Ovary (tissue), 3 donors: Measurements from ENCODE around the gene LARGE1.

Source experiments
- EP300 ChIP-seq: sonication (generic); formaldehyde crosslinking; IDR thresholded peaks from one replicate; pipeline ENCODE4 v1.6.1; 2017; ENCODE audit warnings: antibody characterized with exemption
- TF ChIP-seq, protein P1 (sequence below), 3 donors: fragments of 450-650 bp in 2 of 3; fragments of 200-600 bp in 1 of 3; IDR thresholded peaks; one replicate each; pipeline versions ENCODE4 v1.5.1 to v1.8.0; 2016 to 2022; ENCODE audit warnings: antibody characterized with exemption in 3 of 3, mild to moderate bottlenecking in 1 of 3
- donor health status: DM: no; HTN: no; CAD: no.

DNA sequence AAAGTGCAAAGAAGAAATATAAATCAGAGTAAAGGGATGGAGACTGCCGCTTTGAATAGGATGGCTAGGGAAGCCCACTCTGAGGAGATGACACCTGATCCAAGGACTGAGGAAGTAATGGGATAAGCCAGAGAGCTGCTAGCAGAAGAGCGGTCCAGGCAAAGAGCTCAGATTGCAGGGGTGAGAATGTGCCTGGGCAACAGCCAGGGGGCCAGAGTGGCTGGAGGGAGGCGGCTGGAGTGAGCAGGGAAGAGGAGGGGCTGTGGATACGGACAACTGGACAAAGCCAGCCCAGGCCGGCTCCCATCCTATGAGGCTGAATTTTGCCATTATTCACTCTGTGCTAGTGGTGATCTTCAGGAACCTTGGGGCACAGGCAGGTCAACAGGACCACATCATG, 501.8 kb downstream of the LARGE1 start:
- TF ChIP-seq, protein P1, sequence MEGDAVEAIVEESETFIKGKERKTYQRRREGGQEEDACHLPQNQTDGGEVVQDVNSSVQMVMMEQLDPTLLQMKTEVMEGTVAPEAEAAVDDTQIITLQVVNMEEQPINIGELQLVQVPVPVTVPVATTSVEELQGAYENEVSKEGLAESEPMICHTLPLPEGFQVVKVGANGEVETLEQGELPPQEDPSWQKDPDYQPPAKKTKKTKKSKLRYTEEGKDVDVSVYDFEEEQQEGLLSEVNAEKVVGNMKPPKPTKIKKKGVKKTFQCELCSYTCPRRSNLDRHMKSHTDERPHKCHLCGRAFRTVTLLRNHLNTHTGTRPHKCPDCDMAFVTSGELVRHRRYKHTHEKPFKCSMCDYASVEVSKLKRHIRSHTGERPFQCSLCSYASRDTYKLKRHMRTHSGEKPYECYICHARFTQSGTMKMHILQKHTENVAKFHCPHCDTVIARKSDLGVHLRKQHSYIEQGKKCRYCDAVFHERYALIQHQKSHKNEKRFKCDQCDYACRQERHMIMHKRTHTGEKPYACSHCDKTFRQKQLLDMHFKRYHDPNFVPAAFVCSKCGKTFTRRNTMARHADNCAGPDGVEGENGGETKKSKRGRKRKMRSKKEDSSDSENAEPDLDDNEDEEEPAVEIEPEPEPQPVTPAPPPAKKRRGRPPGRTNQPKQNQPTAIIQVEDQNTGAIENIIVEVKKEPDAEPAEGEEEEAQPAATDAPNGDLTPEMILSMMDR (IDR thresholded peaks at IDR 0.05): no peak
- no peak for TF ChIP-seq EP300
